Peyer's patch (tissue), 4 donors: ENCODE data around the gene DOCK9. TPM values are rescaled to one million over a fixed set of nuclear protein-coding genes. Genes with fewer than 3 reads are reported as not detected.
"Not testable (repeated sequence)": the region's sequence is repeated elsewhere in the genome, so short reads cannot be mapped to it uniquely, and the experiment has no call there.

Experiments
- DNase-seq, 3 donors: peaks; one replicate each; pipeline ENCODE4 v3.0.0-alpha.2; 2017 to 2019
- H3K27ac ChIP-seq, 4 donors: fragments of 200-600 bp; sonication (generic); one replicate each; pipeline ENCODE4 v1.5.1; 2016 to 2019
- H3K27me3 ChIP-seq, 2 donors: fragments of 200-600 bp; sonication (generic); one replicate each; pipeline ENCODE4 v1.5.1; 2019
- H3K36me3 ChIP-seq, 3 donors: fragments of 200-600 bp; sonication (generic); one replicate each; pipeline ENCODE4 v1.5.1; 2016 to 2019
- H3K4me1 ChIP-seq, 4 donors: fragments of 200-600 bp; sonication (generic); one replicate each; pipeline ENCODE4 v1.5.1; 2016 to 2019
- H3K4me3 ChIP-seq, 4 donors: fragments of 200-600 bp; sonication (generic); 1 replicate in 3 of 4; 2 replicates in 1 of 4; pipeline ENCODE4 v1.5.1; 2016 to 2019; ENCODE audit warnings: mild to moderate bottlenecking in 1 of 4
- H3K9me3 ChIP-seq, 4 donors: fragments of 200-600 bp; sonication (generic); one replicate each; pipeline ENCODE4 v1.5.1; 2016 to 2019; ENCODE audit warnings: mild to moderate bottlenecking in 1 of 4
- CTCF ChIP-seq, 6 experiments: fragments of 450-650 bp in 4 of 6; fragments of 200-600 bp in 2 of 6; sonication (generic) in 1 of 6; IDR thresholded peaks; one replicate each; pipeline ENCODE4 v1.5.1; 2017 to 2019; ENCODE audit warnings: antibody characterized with exemption in 6 of 6, mild to moderate bottlenecking in 3 of 6, moderate library complexity in 1 of 6
- POLR2A ChIP-seq, 2 donors: fragments of 450-650 bp; IDR thresholded peaks; one replicate each; pipeline ENCODE4 v1.5.1; 2017; ENCODE audit warnings: antibody characterized with exemption in 2 of 2, mild to moderate bottlenecking in 2 of 2, moderate library complexity in 2 of 2
- total RNA-seq, 4 donors: library from RNA; depleted of rRNA; stranded (reverse); fragments of >200 nt; gene quantifications; one replicate each; pipeline ENCODE4 v1.1.0, GENCODE V29; 2016

DOCK9 gene
- total RNA-seq, 4 donors from 2014 or later, result 52.5 to 166 (median 54.2) TPM

- no peak overlapping the region for H3K4me3 ChIP-seq
- H3K36me3 ChIP-seq, result peaks cover 0 to 41% (median 0%) of the 10 kb centered on the region in 3 donors
- no peaks in the 10 kb centered on the region for H3K4me1 ChIP-seq
- H3K27me3 ChIP-seq, result no peaks in the 10 kb centered on the region
- no peak for TF ChIP-seq CTCF (IDR thresholded peaks at IDR 0.05)
- TF ChIP-seq POLR2A (IDR thresholded peaks at IDR 0.05), result no peak
- H3K9me3 ChIP-seq, result no peaks in the 10 kb centered on the region
- no peak for DNase-seq
- no peak overlapping the region for H3K27ac ChIP-seq
Observed at GRCh38 chr13:98896083-98896867, 81.6 kb downstream of the DOCK9 start.

GRCh38 chr13:98894814-98895213, 83.0 kb downstream of the DOCK9 start:
- not testable (repeated sequence) for DNase-seq, H3K9me3 ChIP-seq, H3K27me3 ChIP-seq, H3K4me3 ChIP-seq, H3K4me1 ChIP-seq, H3K27ac ChIP-seq
- peaks cover 0 to 34% (median 0%) of the 10 kb centered on the region in 3 donors for H3K36me3 ChIP-seq

GRCh38 chr13:98893371-98893770, 84.5 kb downstream of the DOCK9 start:
- TF ChIP-seq CTCF (IDR thresholded peaks at IDR 0.05) (no peak), POLR2A (IDR thresholded peaks at IDR 0.05) (no peak)
- H3K4me3 ChIP-seq, result no peak overlapping the region
- H3K4me1 ChIP-seq, result no peaks in the 10 kb centered on the region
- DNase-seq, result no peak
- H3K27ac ChIP-seq, result no peak overlapping the region
- peaks cover 0 to 30% (median 0%) of the 10 kb centered on the region in 3 donors for H3K36me3 ChIP-seq
- H3K9me3 ChIP-seq, result no peaks in the 10 kb centered on the region
- H3K27me3 ChIP-seq, result no peaks in the 10 kb centered on the region

GRCh38 chr13:98892821-98893220, 85.0 kb downstream of the DOCK9 start:
- Histone ChIP-seq H3K27me3 (no peaks in the 10 kb centered on the region), H3K4me1 (no peaks in the 10 kb centered on the region), H3K27ac (no peak overlapping the region), H3K9me3 (no peaks in the 10 kb centered on the region), H3K4me3 (no peak overlapping the region), H3K36me3 (peaks cover 0 to 31% (median 0%) of the 10 kb centered on the region in 3 donors)
- no peak for DNase-seq
- TF ChIP-seq CTCF (IDR thresholded peaks at IDR 0.05), result no peak
- TF ChIP-seq POLR2A (IDR thresholded peaks at IDR 0.05), result no peak

- Histone ChIP-seq H3K4me1 (no peaks in the 10 kb centered on the region), H3K27ac (no peak overlapping the region), H3K27me3 (no peaks in the 10 kb centered on the region), H3K36me3 (peaks cover 0 to 27% (median 0%) of the 10 kb centered on the region in 3 donors), H3K9me3 (no peaks in the 10 kb centered on the region), H3K4me3 (no peak overlapping the region)
- no peak for DNase-seq
- TF ChIP-seq POLR2A (IDR thresholded peaks at IDR 0.05) (no peak), CTCF (IDR thresholded peaks at IDR 0.05) (no peak)
Observed at GRCh38 chr13:98892077-98892476, 85.8 kb downstream of the DOCK9 start.

- Histone ChIP-seq H3K27ac (no peak overlapping the region), H3K27me3 (no peaks in the 10 kb centered on the region), H3K36me3 (peaks cover 0 to 26% (median 0%) of the 10 kb centered on the region in 3 donors), H3K9me3 (no peaks in the 10 kb centered on the region), H3K4me3 (no peak overlapping the region), H3K4me1 (no peaks in the 10 kb centered on the region)
- DNase-seq, result no peak
- TF ChIP-seq POLR2A (IDR thresholded peaks at IDR 0.05) (no peak), CTCF (IDR thresholded peaks at IDR 0.05) (no peak)
Observed at GRCh38 chr13:98890925-98891324, 86.9 kb downstream of the DOCK9 start.
